Left ventricle myocardium inferior (tissue), 1 donor: Measurements from ENCODE around the gene E2F4. TPM values are rescaled to one million over a fixed set of nuclear protein-coding genes. Genes with fewer than 3 reads are reported as not detected.

Source experiments
- DNase-seq: peaks from one replicate; pipeline ENCODE4 v3.0.0-alpha.2; 2020
- H3K27ac ChIP-seq: fragments of 200-600 bp; replicated peaks from 2 replicates; pipeline ENCODE4 v1.8.0; 2021
- H3K27me3 ChIP-seq: fragments of 200-600 bp; 2 replicates; pipeline ENCODE4 v1.8.0; 2021; ENCODE audit warnings: low read depth
- H3K36me3 ChIP-seq: fragments of 200-600 bp; 2 replicates; pipeline ENCODE4 v1.8.0; 2021
- H3K4me1 ChIP-seq: fragments of 200-600 bp; 2 replicates; pipeline ENCODE4 v1.8.0; 2021
- H3K4me3 ChIP-seq: fragments of 200-600 bp; 2 replicates; pipeline ENCODE4 v1.8.0; 2021; ENCODE audit warnings: mild to moderate bottlenecking, moderate library complexity
- H3K9me3 ChIP-seq: fragments of 200-600 bp; replicated peaks from 2 replicates; pipeline ENCODE4 v1.8.0; 2021
- intact Hi-C: fragments of 100-400 bp; cut with micrococcal nuclease; formaldehyde crosslinking; loops from one replicate; pipeline ENCODE4 v1.11.0; 2022
- microRNA-seq: library from miRNA; unstranded; fragments of <30 nt; microRNA quantifications from one replicate; pipeline ENCODE4 v1.2.0, GENCODE V29; 2020
- total RNA-seq: library from RNA; stranded (reverse); fragmentation: NEBNext Ultra II Directional; extraction: Animal tissue kit (Norgen Biotek cat#: 25700); gene quantifications from one replicate; pipeline ENCODE4 v1.2.1, GENCODE V29; 2021
- TF ChIP-seq, protein P1 (sequence below): fragments of 200-600 bp; IDR thresholded peaks from 2 replicates; pipeline ENCODE4 v1.8.0; 2021; ENCODE audit warnings: antibody characterized with exemption, mild to moderate bottlenecking, borderline replicate concordance
- donor health status: DM: no; HTN: yes; CAD: no; lungs with severe emphysema.

The E2F4 gene
- total RNA-seq, 1 donor from 2014 or later, result 35.9 TPM

DNA sequence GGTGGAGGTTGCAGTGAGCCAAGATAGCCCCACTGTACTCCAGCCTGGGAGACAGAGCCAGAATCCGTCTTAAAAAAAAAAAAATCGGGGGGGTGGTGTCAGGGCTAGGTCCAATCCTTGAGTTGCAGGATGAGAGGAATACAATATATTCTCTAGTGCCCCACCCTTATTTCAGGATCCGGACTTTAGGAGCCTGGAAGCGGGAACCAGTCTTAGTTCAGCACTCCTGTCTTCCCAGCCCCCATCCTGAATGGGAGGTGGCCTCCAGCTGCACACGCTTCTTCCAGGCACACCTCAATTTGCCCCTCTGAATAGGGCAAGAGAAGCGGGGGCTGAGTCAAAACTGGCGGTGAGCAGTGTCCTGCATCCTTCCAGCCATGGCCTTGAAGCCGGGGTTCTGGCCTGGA lies 53.7 kb downstream of the E2F4 start:
- Histone ChIP-seq H3K9me3 (no peaks in the 10 kb centered on the region), H3K4me1 (peaks cover 89% of the 10 kb centered on the region), H3K4me3 (peak overlapping the region; percentile 88), H3K36me3 (no peaks in the 10 kb centered on the region), H3K27ac (peak overlapping the region; percentile 98), H3K27me3 (peaks cover 15% of the 10 kb centered on the region)
- DNase-seq, result no peak
- intact Hi-C loops, result no loop called here
- TF ChIP-seq, protein P1, sequence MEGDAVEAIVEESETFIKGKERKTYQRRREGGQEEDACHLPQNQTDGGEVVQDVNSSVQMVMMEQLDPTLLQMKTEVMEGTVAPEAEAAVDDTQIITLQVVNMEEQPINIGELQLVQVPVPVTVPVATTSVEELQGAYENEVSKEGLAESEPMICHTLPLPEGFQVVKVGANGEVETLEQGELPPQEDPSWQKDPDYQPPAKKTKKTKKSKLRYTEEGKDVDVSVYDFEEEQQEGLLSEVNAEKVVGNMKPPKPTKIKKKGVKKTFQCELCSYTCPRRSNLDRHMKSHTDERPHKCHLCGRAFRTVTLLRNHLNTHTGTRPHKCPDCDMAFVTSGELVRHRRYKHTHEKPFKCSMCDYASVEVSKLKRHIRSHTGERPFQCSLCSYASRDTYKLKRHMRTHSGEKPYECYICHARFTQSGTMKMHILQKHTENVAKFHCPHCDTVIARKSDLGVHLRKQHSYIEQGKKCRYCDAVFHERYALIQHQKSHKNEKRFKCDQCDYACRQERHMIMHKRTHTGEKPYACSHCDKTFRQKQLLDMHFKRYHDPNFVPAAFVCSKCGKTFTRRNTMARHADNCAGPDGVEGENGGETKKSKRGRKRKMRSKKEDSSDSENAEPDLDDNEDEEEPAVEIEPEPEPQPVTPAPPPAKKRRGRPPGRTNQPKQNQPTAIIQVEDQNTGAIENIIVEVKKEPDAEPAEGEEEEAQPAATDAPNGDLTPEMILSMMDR, result no peak

DNA sequence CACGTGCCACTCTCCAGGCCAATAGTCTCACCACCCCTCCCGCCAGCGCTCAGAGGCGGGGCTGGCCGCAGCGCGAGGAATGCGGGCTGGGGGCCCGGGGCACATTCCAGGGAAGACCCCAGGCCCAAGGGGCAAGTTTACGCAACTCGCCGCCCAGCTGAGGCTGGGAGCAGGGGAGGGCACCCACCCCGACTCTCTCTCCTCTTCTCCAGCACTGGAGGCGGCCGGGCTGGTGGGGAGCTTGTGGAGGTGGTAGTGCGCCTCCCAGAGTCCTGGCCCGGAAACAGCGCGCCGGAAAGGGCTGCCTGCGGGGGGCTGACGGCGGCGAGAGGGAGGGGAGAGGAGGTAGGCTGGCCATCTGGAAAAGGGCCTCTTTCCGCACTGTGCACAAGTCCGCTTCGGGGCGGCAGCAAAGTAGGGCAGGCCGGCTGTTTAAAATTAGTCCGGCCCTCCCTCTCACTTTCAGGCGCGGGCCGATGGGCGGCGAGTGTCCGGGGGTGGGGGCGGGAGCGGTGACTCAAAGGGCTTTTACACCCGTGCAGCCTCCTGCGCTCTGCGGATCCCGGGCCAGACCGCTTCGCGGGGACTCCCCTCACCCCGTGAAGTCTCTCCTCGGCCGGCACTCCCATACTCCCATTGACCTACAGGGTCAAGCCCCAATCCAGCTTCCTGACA lies 54.3 kb downstream of the E2F4 start:
- peak overlapping the region; percentile 88 for H3K4me3 ChIP-seq
- DNase-seq, result peak; percentile 80
- peaks cover 84% of the 10 kb centered on the region for H3K4me1 ChIP-seq
- H3K9me3 ChIP-seq, result no peaks in the 10 kb centered on the region
- intact Hi-C loops, result no loop called here
- TF ChIP-seq, protein P1, result peak; percentile 47
- peak overlapping the region; percentile 98 for H3K27ac ChIP-seq
- H3K36me3 ChIP-seq, result no peaks in the 10 kb centered on the region
- peaks cover 15% of the 10 kb centered on the region for H3K27me3 ChIP-seq

DNA sequence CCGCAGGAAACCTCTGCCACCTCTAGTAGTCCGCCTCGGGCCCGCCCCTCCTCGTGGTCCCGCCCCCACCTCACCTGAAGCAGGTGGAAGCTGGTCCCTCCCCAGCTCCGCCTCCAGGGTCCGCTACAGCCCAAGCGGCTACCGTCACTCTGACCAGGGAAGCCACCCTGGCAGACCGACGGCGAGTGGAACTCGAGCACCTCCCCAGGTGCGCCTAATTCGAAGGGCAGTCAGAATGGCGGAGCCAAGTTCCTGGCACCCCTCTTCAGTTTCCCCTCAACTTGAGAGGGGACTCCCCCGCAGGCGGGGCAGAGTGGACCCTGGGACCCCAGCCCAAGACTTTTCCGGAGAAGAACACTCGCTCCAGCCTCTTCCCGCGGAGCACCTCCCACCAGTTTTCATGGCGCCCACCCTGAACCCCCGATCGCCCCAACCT lies 54.8 kb downstream of the E2F4 start:
- peak; percentile 52 for DNase-seq
- Histone ChIP-seq H3K27ac (peak overlapping the region; percentile 98), H3K9me3 (no peaks in the 10 kb centered on the region), H3K27me3 (peaks cover 15% of the 10 kb centered on the region), H3K36me3 (no peaks in the 10 kb centered on the region), H3K4me3 (peak overlapping the region; percentile 88), H3K4me1 (peaks cover 78% of the 10 kb centered on the region)
- intact Hi-C loops, result no loop called here
- TF ChIP-seq, protein P1, result no peak

DNA sequence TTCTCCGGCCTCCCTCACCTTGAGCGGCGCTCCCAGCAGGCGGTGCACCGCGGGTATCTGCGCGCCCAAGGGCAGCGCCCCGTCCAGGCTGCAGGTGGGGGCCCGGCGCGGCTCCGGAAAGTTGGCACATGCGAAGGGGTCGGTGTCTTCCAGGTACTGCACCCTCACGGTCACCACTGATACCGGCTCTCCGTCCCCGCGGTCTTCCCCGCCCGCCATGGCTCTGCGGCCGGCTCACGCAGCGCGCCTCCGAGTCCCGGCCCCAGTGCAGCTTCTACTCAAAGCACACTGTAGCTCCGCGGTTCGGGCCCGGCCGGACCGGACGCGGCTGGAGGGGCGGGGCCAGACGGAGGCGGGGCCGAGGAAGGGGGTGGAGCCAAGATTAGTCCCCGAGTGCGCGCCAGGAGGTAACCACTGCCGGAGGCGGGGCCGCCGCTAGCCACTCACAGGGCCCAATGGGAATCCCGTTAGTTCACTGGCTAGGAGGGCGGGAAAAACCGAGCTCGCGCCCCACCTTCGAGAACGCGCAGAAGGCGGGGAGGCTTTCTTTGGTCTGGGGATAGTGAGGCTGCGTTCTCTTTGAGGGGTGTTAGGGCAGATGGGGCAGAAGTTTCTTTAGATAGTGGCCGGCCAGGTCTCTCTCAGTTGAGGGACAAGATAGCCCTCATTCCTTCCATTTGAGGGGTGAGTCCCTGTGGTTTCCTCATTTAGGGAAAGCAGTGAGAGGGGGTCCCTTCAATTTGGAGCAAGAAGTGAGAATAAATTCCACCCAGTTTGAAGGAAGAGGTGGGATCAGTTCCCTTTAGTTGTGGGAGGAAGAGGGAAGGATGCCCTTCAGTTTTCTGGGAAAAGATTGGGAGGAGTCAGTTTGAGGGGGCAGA lies 55.5 kb downstream of the E2F4 start, which contains the start of gene FHOD1:
Gene FHOD1 (minus strand): TSS at position 290 of the 881 bp plus-strand sequence. CDS start 71 bp downstream, at position 219.
- no peaks in the 10 kb centered on the region for H3K9me3 ChIP-seq
- peak; percentile 99 for DNase-seq
- H3K4me1 ChIP-seq, result peaks cover 71% of the 10 kb centered on the region
- TF ChIP-seq, protein P1, result no peak
- H3K4me3 ChIP-seq, result peak within 1 kb of the TSS; percentile 88
- H3K27ac ChIP-seq, result peak within 1 kb of the TSS; percentile 98
- intact Hi-C loops, result no loop called here
- peaks cover 15% of the 10 kb centered on the region for H3K27me3 ChIP-seq
- no peaks in the 10 kb centered on the region for H3K36me3 ChIP-seq

DNA sequence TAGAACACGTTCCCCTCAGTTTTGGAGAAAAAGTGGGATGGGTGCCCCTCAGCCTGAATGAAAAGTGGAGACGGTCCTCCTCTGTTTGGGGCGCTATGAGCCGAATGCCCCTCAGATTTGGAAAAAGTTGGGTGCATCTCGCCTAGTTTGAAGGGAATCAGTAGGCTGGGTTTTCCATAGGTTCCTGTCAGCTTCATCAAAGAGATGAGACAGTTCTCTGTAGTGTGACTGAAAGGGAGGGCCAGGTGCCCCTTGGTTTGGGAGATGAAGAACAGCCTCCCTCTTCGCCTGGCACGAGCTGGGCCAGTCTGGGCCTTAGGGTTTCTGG lies 56.1 kb downstream of the E2F4 start:
- Histone ChIP-seq H3K27ac (peak overlapping the region; percentile 98), H3K36me3 (no peaks in the 10 kb centered on the region), H3K27me3 (peaks cover 15% of the 10 kb centered on the region), H3K4me1 (peaks cover 65% of the 10 kb centered on the region), H3K9me3 (no peaks in the 10 kb centered on the region), H3K4me3 (peak overlapping the region; percentile 88)
- TF ChIP-seq, protein P1, result no peak
- no peak for DNase-seq
- intact Hi-C loops, result no loop called here

Small RNAs within 50 kb of the gene (microRNA-seq; reads per million reads assigned to microRNA genes)
- 139 reads per million, percentile 59 among the genes with 10 or more reads in this experiment for gene MIR328

Other genes starting within 250 kb of the E2F4 start
- gene CES3, start 230.9 kb upstream of the E2F4 start, total RNA-seq, result 1.0 TPM
- gene CES4A, start 203.6 kb upstream of the E2F4 start, total RNA-seq, result 11.0 TPM
- 25.2 TPM for gene CBFB, start 163.0 kb upstream of the E2F4 start, total RNA-seq
- 10.4 TPM for gene PHAF1, start 82.2 kb upstream of the E2F4 start, total RNA-seq
- 9.8 TPM for gene B3GNT9, start 41.2 kb upstream of the E2F4 start, total RNA-seq
- gene TRADD, start 32.2 kb upstream of the E2F4 start, total RNA-seq, result 9.8 TPM
- gene FBXL8, start 32.2 kb upstream of the E2F4 start, total RNA-seq, result 9.4 TPM
- gene HSF4, start 27.4 kb upstream of the E2F4 start, total RNA-seq, result 70.5 TPM
- gene NOL3, start 21.6 kb upstream of the E2F4 start, total RNA-seq, result 110 TPM
- gene MATCAP1, start 8.2 kb upstream of the E2F4 start, total RNA-seq, result 14.2 TPM
- gene EXOC3L1, start 2.0 kb upstream of the E2F4 start, total RNA-seq, result 3.9 TPM
- gene ELMO3, start 7.0 kb downstream of the E2F4 start, total RNA-seq, result 0.80 TPM
- 11.5 TPM for gene TMEM208, start 35.0 kb downstream of the E2F4 start, total RNA-seq
- 18.0 TPM for gene FHOD1, start 55.3 kb downstream of the E2F4 start, total RNA-seq
- gene SLC9A5, start 56.8 kb downstream of the E2F4 start, total RNA-seq, result 1.3 TPM
- gene PLEKHG4, start 87.4 kb downstream of the E2F4 start, total RNA-seq, result 1.1 TPM
- not detected for gene KCTD19, start 134.6 kb downstream of the E2F4 start, total RNA-seq
- gene LRRC36, start 134.7 kb downstream of the E2F4 start, total RNA-seq, result not detected
- 15.5 TPM for gene TPPP3, start 201.3 kb downstream of the E2F4 start, total RNA-seq
- 2.9 TPM for gene ZDHHC1, start 224.3 kb downstream of the E2F4 start, total RNA-seq
- gene HSD11B2, start 239.0 kb downstream of the E2F4 start, total RNA-seq, result 0.99 TPM